NK-92 (cell line): ENCODE results near the gene PTH1R.

Experiments used
- DNase-seq: peaks from one replicate; lab custom pipeline; 2025; ENCODE audit not compliant: unreplicated experiment; lab: John Stamatoyannopoulos, UW

Gene PTH1R

DNA sequence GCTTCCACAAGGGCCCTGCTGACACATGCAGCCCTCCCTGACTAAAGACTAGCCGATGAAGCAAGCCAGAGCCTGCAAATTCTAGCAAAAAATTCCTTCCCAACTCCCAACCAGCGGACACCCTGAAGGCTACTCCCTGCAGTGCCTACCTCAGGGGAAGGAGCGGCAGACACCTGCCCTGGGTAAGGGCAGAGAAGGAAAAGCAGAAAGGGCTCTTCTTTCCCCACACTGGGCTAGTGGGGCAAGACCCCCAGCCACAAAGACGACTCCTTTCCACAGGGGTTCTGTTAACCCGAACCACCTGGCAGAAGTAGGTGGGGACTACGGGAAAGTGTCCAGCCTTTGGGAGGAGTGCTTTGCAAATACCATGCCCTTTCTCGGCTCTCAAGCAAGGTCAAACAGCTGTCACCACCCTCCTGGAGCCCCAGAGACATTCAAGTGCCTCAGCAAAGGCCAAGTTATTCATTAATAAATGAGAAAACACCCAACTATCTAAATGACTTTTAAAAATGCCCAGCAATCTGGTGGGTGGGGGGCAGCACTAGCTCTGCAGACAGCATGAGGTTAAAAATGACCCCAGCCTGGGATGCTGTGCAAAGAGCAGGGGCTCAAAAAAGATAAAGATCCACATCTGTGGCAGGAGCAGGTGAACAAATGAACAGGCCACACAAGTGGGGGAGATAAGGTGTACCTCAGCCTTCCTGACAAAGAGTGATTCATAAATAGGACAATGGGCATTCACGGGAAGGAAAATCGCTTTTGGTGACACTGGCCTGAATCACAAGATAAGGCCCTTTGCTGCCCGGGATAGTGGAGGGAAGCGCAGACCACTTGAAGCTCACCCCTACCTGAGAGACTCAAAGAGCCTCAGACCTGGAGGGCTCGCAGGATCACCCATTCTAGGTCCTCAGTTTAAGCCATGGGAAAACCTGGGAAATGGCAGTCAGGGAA lies 66.0 kb downstream of the PTH1R start:
- DNase-seq, result no peak

DNA sequence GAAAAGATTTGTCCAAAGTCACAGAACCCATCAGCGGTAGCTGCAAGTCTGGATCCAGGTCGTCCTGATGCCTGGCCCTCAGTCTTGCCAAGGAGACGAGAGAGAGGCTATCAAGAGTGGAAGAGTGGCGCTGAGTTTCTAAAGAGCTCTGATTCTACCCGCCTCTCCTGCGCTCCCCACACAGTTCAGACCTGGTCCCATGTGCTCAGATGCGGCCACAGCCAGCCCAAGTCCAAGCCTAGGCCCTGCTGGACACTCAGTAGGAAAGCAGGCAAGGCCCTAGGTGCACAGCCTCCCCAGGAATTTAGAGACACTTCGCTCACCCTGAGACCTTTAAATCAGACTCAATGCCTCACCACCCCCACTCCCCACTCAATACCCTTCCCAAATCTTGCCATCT lies 66.7 kb downstream of the PTH1R start:
- DNase-seq, result no peak

DNA sequence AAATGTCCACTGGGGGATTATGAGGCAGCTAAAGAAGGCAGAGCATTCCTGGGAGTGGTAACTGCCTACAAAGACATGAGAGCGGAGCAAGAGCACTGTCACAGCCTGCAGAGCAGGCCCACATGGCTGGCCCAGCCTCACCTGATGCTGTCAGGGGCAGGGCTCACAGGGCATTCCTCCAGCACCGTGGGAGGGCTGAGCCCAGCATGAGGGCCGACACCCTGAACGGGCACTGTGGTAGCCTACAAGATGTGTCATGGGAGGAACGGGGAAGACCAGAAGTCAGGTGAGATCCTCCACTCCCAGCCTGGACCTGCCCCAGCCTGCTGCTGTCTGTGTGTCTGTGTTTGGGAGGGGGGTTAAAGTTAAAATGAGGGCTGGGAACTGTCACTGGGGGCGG lies 68.9 kb downstream of the PTH1R start:
- DNase-seq, result no peak

DNA sequence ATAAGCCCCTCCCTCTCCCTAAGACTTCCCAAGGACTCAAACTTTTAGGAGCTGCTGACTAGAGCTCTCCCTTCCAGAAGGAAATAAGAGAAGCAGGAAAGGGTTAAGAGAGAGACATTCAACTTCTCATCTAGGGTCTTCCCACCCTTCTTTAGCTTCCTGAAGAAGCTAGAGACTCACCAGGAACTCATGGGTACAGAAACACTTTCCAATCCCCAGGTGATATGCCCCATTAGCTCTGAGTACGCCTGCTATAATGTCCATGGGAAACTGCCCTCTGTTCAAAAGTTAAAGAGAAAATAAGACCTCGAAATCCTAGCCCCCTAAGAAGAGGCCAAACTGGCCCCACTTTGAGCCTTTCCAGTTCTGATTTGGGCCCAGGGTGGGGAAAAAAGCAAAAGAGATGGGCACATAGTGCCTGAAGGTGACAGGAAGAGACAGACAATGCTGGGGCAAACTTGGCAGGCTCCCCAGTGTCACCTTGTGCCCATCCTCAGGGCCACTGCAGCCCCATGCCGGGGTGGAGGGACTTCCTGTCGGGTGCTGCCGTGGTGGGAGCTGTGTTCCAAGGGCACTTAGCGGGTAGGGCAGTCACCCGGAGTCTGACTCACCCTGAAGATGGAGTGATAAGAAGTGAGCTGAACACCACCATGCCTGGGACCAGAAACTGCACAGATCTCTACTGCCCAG lies 69.5 kb downstream of the PTH1R start:
- no peak for DNase-seq

DNA sequence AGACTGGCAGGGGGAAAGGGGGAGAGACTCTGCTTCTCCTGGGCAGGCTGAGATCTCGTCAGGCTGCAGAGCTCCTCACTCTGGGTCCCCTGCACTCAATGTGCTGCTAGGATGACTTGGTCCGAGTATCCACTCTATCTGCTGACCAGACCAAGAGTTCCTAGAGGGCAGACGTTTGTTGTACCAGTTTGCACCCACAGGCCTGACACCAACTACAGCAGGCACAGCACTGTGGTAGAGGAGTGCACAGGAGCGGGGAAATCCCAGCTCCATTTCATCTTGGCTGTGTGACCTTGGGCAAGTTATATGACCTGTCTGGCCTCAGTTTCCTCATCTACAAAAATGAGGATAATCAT lies 70.0 kb downstream of the PTH1R start:
- no peak for DNase-seq

DNA sequence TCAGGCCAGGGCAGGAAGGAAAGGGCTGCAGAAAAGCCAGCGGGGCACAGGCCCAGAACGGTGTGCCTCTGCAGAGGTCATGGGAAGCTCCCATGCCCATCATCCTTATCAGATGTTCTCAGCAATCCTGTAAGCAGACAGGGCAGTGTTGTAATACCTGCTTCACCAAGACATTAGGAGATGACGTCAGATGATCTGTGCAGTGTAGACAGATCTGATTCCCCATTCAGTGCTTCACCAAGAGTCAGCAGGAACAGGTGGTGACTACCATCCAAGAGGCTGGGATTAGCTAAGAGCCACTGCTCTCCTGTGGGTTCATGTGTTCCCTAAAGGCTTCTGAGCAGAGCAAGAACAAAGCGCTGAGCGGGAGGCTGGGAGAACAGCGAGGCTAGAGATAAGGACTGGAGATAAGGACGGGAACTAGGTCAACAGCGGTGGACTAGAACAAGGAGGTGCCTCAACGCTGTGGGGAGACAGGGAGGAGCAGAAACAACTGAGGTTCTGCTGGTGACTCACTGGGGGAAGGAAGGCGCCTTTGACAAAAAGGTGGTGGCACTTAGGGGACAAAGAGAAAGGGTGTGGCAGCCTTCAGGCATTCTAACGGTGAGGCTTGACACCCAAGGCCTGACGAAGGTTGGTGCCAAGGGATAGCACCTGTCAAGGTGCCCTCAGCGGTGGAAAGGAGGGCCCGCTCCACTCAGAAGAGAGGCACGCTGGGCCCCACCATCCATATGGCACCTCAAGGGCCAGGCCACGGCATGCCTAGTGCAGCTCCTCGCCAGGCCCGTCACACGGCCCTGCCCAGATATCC lies 70.7 kb downstream of the PTH1R start:
- no peak for DNase-seq

DNA sequence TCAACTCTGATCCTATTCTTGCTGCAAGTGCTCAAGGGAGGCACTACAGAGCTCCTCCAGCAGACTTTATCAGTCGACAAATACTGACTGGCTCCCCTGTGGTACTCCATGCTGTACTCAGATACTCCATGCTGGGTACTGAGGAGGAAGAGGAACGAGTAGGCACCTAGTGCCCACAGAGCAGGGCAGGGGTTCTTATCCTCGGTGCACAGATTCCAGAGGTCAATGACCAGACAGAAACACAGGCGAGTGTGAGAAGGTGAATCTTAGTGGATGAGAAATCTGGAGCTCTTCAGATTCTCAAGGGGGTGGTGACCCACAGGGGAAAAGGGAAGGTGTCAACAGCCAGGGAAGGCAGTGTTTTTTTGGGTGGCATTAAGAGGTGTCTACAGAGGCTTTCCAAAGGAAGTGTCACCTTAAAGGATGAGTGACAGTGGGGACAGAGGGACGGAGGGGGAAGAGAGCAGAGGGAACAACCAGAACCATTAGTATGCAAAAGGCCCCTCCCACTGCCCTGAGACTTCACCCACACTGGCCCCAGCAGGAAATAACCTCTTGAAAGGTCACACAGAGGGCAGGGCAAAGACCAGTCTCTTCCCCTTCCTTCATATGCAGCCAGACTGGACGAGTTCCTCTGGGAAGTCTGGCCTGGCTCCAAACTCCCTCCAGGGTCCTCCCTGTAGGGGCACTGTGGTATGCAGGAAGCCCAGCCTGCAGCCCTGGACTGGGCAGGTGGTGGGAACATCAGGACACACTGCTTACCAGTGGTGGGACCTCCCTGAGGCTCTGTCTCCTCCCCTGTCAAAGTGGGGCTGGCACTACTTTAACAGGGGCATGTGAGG lies 71.5 kb downstream of the PTH1R start:
- no peak for DNase-seq

DNA sequence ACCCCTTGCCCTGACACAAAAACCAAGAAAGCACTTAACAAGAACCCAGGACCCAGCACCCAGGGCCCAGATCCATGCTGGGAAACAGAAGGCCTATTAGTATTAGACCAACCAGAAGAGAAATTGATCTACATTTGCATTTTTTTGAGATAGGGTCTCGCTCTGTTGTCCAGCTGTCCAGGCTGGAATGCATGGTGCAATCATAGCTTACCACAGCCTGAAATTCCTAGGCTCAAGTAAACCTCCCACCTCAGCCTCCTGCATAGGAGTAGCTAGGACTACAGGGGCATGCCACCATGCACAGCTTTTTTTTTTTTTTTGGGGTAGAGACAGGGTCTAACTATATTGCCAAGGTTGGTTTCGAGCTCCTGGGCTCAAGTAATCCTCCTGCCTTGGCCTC lies 72.7 kb downstream of the PTH1R start:
- DNase-seq, result no peak

DNA sequence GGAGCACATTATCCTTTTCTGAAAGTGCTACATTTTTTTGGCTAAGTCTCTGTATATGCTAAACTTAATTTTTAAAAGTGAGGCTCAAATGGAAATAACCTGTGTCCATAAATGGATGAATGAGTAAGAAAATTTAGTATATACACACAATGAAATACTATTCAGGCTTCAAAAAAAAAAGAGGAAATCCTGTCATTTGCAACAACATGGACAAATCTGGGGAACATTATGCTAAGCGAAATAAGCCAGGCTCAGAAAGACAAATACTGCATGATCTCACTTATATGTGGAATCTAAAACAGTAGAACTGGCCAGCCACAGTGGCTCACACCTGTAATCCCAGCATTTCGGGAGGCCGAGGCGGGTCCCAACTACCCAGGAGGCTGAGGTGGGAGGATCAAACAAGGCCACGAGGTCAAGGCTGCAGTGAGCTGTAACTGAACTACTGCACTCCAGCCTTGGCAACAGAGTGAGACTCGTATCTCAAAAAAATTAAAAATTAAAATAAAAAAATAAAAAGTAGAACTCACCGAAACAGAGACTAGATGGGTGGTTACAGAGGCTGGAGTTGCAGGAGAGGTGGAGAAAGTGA lies 73.2 kb downstream of the PTH1R start:
- DNase-seq, result no peak

DNA sequence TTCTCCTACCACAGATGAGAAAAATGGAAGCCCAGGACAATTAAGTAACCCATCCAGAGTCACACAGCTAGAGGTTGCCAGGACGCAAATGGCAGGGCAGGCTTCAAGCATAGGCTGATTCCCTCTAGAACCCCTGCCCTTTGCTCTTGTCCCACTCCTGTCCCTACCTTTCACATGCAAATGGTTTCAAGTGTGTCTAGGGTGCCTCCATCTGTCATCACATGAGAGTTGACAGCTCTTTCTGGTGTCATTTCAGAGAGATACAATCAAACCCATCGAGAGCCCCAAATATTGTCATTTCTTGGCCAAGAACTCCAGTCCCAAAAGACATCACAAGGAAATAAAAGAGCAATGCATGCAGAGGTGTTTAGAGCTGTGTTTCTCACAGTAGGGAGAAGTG lies 75.3 kb downstream of the PTH1R start:
- no peak for DNase-seq
